GM12878 (cell line): ENCODE measurements around the gene CINP. TPM values are rescaled to one million over a fixed set of nuclear protein-coding genes. Genes with fewer than 3 reads are reported as not detected.

Source experiments
- BHLHE40 ChIP-seq, 2 experiments: fragments of 450-650 bp in 1 of 2; IDR thresholded peaks; 2 replicates each; pipeline ENCODE4 v1.6.1; 2011 to 2017; ENCODE audit warnings: low read depth in 2 of 2, borderline replicate concordance in 1 of 2, improper control_type of control experiment in 1 of 2, low read length in 1 of 2, mild to moderate bottlenecking in 1 of 2
- CBFB ChIP-seq: IDR thresholded peaks from 2 replicates; pipeline ENCODE4 v1.6.1; 2016; ENCODE audit warnings: antibody characterized with exemption, low read depth
- CBX3 ChIP-seq: fragments of 200-600 bp; sonication (generic); IDR thresholded peaks from 2 replicates; pipeline ENCODE4 v1.6.1; 2016; ENCODE audit warnings: low read depth, borderline replicate concordance
- CREM ChIP-seq: IDR thresholded peaks from 2 replicates; pipeline ENCODE4 v1.6.1; 2014; ENCODE audit warnings: antibody characterized with exemption, low read depth
- HCFC1 ChIP-seq: fragments of 150-350 bp; IDR thresholded peaks from 2 replicates; pipeline ENCODE4 v1.6.1; 2014; ENCODE audit warnings: low read length
- HDAC6 ChIP-seq: fragments of 200-600 bp; sonication (generic); IDR thresholded peaks from one replicate; pipeline ENCODE4 v1.8.0; 2017; ENCODE audit warnings: antibody characterized with exemption; ENCODE audit not compliant: unreplicated experiment
- JUND ChIP-seq: IDR thresholded peaks from 2 replicates; pipeline ENCODE4 v1.6.1; 2012; ENCODE audit warnings: low read depth, mild to moderate bottlenecking, low read length, improper control_type of control experiment, moderate library complexity
- KAT2A ChIP-seq: conservative IDR thresholded peaks from 2 replicates; pipeline ENCODE4 v1.6.1; 2011; ENCODE audit warnings: low read depth, low read length; ENCODE audit not compliant: control insufficient read depth
- KDM1A ChIP-seq: fragments of 200-600 bp; sonication (generic); IDR thresholded peaks from 2 replicates; pipeline ENCODE4 v1.6.1; 2016; ENCODE audit warnings: borderline replicate concordance
- MTA3 ChIP-seq: IDR thresholded peaks from 2 replicates; pipeline ENCODE4 v1.6.1; 2012; ENCODE audit warnings: low read length, inconsistent platforms, borderline replicate concordance
- NR2C2 ChIP-seq: IDR thresholded peaks from 2 replicates; pipeline ENCODE4 v1.6.1; 2011; ENCODE audit warnings: borderline replicate concordance, low read depth; ENCODE audit not compliant: control insufficient read depth, insufficient read length
- PAX5 ChIP-seq: IDR thresholded peaks from 2 replicates; pipeline ENCODE4 v1.6.1; 2011; ENCODE audit warnings: low read depth, low read length, borderline replicate concordance
- POLR2AphosphoS5 ChIP-seq: IDR thresholded peaks from 2 replicates; pipeline ENCODE4 v1.6.1; 2011; ENCODE audit warnings: mild to moderate bottlenecking, low read length, inconsistent platforms
- POU2F2 ChIP-seq: IDR thresholded peaks from 3 replicates; pipeline ENCODE4 v1.6.1; 2011; ENCODE audit warnings: low read depth, mild to moderate bottlenecking, low read length, borderline replicate concordance
- SMC3 ChIP-seq: IDR thresholded peaks from 2 replicates; pipeline ENCODE4 v1.6.1; 2011; ENCODE audit warnings: low read length, improper control_type of control experiment, borderline replicate concordance
- SREBF2 ChIP-seq: IDR thresholded peaks from 2 replicates; pipeline ENCODE4 v1.6.1; 2012; ENCODE audit warnings: mild to moderate bottlenecking, low read length
- STAT1 ChIP-seq: fragments of 450-650 bp; conservative IDR thresholded peaks from 2 replicates; pipeline ENCODE4 v1.6.1; 2014; ENCODE audit warnings: antibody characterized with exemption, mild to moderate bottlenecking
- TCF3 ChIP-seq: IDR thresholded peaks from 2 replicates; pipeline ENCODE4 v1.6.1; 2012; ENCODE audit warnings: low read depth, mild to moderate bottlenecking, low read length, borderline replicate concordance; ENCODE audit not compliant: insufficient read depth
- ZNF274 ChIP-seq: IDR thresholded peaks from one replicate; pipeline ENCODE4 v1.8.0; 2011; ENCODE audit not compliant: insufficient read length, insufficient read depth
- ZNF622 ChIP-seq: fragments of 450-650 bp; IDR thresholded peaks from 2 replicates; pipeline ENCODE4 v1.6.1; 2017; ENCODE audit warnings: mild to moderate bottlenecking, inconsistent platforms
- polyA plus RNA-seq, 11 experiments: library from polyadenylated mRNA; depleted of rRNA in 4 of 11; unstranded in 6 of 11; stranded (reverse) in 5 of 11; fragments of >200 nt; fragmentation: Nextera tagmentation in 4 of 11; fragmentation: Illumina TruSeq in 1 of 11; extraction: Ambion mirVana in 4 of 11; extraction: Trizol in 1 of 11; gene quantifications; 1 replicate in 1 of 11; 2 replicates in 10 of 11; pipeline versions ENCODE4 v1.2.1 to v1.2.3, GENCODE V29; 2011 to 2016; ENCODE audit warnings: inconsistent platforms in 2 of 11, missing spikeins in 2 of 11, low read depth in 1 of 11
- total RNA-seq, 4 experiments: library from RNA; depleted of rRNA in 3 of 4; stranded (reverse); fragments of >200 nt in 3 of 4; fragmentation: Illumina TruSeq in 1 of 4; extraction: Trizol in 1 of 4; gene quantifications; 2 replicates each; pipeline versions ENCODE4 v1.2.1 to v1.2.3, GENCODE V29; 2013 to 2021
- TF ChIP-seq, protein P1 (sequence below): fragments of 450-650 bp; IDR thresholded peaks from 2 replicates; pipeline ENCODE4 v1.6.1; 2017; ENCODE audit warnings: borderline replicate concordance
- TF ChIP-seq, protein P2 (sequence below): IDR thresholded peaks from 2 replicates; pipeline ENCODE4 v1.6.1; 2012; ENCODE audit warnings: low read length, inconsistent platforms
- TF ChIP-seq, protein P3 (sequence below): IDR thresholded peaks from 2 replicates; pipeline ENCODE4 v1.6.1; 2011; ENCODE audit warnings: borderline replicate concordance, low read depth, mild to moderate bottlenecking, moderate library complexity, low read length; ENCODE audit not compliant: insufficient read depth, poor library complexity, severe bottlenecking
- TF ChIP-seq, protein P4 (sequence below): IDR thresholded peaks from 2 replicates; pipeline ENCODE4 v1.6.1; 2011; ENCODE audit warnings: low read depth, low read length, improper control_type of control experiment, borderline replicate concordance
- TF ChIP-seq, protein P5 (sequence below): fragments of 450-650 bp; IDR thresholded peaks from 2 replicates; pipeline ENCODE4 v1.6.1; 2017; ENCODE audit warnings: mild to moderate bottlenecking

Gene CINP
- total and polyA plus RNA-seq, 10 of the 15 experiments (the other 5 are each of a cell fraction or from before 2014, with no cell fraction given): 45.4 to 73.3 (median 52.9) TPM

DNA sequence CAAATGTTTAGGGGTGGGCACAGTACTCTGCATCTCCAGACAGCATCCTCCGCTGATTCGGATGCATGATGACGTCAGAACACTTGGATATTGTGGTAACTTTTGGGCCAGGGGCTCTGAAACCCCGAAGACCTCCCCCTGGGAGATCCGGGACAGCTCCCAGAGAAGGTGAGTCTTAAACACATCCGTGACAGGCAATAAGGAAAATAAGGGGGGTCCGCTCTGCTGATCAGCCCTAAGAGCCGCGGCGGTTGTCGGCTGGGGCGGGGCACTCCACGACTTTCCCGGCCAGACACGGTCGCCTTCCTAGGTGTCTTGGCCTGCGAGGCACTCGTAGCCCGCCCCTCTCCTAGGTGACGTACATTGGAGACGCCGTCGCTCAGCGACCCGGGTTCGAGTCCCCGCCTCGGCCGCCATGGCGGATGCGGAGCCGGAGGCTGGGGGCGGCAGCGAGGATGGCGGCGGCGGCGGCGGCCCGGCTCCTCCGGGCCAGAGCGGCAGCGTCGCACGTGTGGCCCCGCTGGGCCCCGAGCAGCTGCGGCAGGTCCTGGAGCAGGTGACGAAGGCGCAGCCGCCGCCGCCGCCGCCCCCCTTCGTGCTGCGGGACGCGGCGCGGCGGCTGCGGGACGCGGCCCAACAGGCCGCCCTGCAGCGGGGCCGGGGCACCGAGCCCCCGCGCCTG lies 43.2 kb downstream of the CINP start, which contains the start of gene ZNF839 (continued):
- TF ChIP-seq PAX5 (no peak), POU2F2 (no peak), HCFC1 (peak; percentile 74), TCF3 (no peak), HDAC6 (no peak), SMC3 (no peak), ZNF622 (no peak), STAT1 (no peak), CREM (peak; percentile 97), KAT2A (no peak), MTA3 (no peak), NR2C2 (no peak), JUND (no peak), SREBF2 (no peak), ZNF274 (no peak), CBFB (no peak; the same call in 1 of the 2 replicates), CBX3 (no peak), BHLHE40 (IDR thresholded peaks at IDR 0.05; ENCODE audit: borderline replicate concordance in 1 of 2, low read depth in 2 of 2, low read length in 1 of 2) (peak; percentile 26 to 79; a peak in 2 of 4 replicates), KDM1A (no peak), POLR2AphosphoS5 (no peak; the same call in 1 of the 2 replicates)
- TF ChIP-seq, protein P1, sequence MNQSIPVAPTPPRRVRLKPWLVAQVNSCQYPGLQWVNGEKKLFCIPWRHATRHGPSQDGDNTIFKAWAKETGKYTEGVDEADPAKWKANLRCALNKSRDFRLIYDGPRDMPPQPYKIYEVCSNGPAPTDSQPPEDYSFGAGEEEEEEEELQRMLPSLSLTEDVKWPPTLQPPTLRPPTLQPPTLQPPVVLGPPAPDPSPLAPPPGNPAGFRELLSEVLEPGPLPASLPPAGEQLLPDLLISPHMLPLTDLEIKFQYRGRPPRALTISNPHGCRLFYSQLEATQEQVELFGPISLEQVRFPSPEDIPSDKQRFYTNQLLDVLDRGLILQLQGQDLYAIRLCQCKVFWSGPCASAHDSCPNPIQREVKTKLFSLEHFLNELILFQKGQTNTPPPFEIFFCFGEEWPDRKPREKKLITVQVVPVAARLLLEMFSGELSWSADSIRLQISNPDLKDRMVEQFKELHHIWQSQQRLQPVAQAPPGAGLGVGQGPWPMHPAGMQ: no peak
- TF ChIP-seq, protein P2, sequence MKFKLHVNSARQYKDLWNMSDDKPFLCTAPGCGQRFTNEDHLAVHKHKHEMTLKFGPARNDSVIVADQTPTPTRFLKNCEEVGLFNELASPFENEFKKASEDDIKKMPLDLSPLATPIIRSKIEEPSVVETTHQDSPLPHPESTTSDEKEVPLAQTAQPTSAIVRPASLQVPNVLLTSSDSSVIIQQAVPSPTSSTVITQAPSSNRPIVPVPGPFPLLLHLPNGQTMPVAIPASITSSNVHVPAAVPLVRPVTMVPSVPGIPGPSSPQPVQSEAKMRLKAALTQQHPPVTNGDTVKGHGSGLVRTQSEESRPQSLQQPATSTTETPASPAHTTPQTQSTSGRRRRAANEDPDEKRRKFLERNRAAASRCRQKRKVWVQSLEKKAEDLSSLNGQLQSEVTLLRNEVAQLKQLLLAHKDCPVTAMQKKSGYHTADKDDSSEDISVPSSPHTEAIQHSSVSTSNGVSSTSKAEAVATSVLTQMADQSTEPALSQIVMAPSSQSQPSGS: no peak
- TF ChIP-seq, protein P3, sequence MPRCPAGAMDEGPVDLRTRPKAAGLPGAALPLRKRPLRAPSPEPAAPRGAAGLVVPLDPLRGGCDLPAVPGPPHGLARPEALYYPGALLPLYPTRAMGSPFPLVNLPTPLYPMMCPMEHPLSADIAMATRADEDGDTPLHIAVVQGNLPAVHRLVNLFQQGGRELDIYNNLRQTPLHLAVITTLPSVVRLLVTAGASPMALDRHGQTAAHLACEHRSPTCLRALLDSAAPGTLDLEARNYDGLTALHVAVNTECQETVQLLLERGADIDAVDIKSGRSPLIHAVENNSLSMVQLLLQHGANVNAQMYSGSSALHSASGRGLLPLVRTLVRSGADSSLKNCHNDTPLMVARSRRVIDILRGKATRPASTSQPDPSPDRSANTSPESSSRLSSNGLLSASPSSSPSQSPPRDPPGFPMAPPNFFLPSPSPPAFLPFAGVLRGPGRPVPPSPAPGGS: no peak
- TF ChIP-seq, protein P4, sequence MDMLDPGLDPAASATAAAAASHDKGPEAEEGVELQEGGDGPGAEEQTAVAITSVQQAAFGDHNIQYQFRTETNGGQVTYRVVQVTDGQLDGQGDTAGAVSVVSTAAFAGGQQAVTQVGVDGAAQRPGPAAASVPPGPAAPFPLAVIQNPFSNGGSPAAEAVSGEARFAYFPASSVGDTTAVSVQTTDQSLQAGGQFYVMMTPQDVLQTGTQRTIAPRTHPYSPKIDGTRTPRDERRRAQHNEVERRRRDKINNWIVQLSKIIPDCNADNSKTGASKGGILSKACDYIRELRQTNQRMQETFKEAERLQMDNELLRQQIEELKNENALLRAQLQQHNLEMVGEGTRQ: no peak
- TF ChIP-seq, protein P5, sequence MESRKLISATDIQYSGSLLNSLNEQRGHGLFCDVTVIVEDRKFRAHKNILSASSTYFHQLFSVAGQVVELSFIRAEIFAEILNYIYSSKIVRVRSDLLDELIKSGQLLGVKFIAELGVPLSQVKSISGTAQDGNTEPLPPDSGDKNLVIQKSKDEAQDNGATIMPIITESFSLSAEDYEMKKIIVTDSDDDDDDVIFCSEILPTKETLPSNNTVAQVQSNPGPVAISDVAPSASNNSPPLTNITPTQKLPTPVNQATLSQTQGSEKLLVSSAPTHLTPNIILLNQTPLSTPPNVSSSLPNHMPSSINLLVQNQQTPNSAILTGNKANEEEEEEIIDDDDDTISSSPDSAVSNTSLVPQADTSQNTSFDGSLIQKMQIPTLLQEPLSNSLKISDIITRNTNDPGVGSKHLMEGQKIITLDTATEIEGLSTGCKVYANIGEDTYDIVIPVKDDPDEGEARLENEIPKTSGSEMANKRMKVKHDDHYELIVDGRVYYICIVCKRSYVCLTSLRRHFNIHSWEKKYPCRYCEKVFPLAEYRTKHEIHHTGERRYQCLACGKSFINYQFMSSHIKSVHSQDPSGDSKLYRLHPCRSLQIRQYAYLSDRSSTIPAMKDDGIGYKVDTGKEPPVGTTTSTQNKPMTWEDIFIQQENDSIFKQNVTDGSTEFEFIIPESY: no peak
